Central memory CD8-positive, alpha-beta T cell (primary cell): ENCODE data around the gene RGS19.

Source experiments
- ATAC-seq: fragments of 150-1000 bp; cut with Tn5 transposase; replicated peaks from 2 replicates; pipeline ENCODE4 v1.10.0; 2022; ENCODE audit warnings: mild to moderate bottlenecking, moderate FRiP score, moderate number of reproducible peaks; ENCODE audit not compliant: poor library complexity, severe bottlenecking; ENCODE audit errors: extremely low read depth
- DNase-seq, 2 donors: peaks; one replicate each; pipeline ENCODE4 v3.0.0; 2021; ENCODE audit warnings: low spot score in 2 of 2
- H3K27ac Mint-ChIP-seq: one replicate; pipeline ENCODE4 v1.8.0; 2022; ENCODE audit warnings: low read depth, mild to moderate bottlenecking, moderate library complexity, mixed read lengths
- H3K27me3 Mint-ChIP-seq: one replicate; pipeline ENCODE4 v1.8.0; 2022; ENCODE audit warnings: mixed read lengths
- H3K36me3 Mint-ChIP-seq: one replicate; pipeline ENCODE4 v1.8.0; 2022; ENCODE audit warnings: mild to moderate bottlenecking, moderate library complexity, mixed read lengths; ENCODE audit not compliant: insufficient read depth
- H3K4me1 Mint-ChIP-seq: one replicate; pipeline ENCODE4 v1.8.0; 2022; ENCODE audit warnings: mixed read lengths
- H3K4me3 Mint-ChIP-seq: one replicate; pipeline ENCODE4 v1.8.0; 2022; ENCODE audit warnings: mild to moderate bottlenecking, moderate library complexity, mixed read lengths
- H3K9me3 Mint-ChIP-seq: one replicate; pipeline ENCODE4 v1.8.0; 2022; ENCODE audit warnings: mixed read lengths

The RGS19 gene

DNA sequence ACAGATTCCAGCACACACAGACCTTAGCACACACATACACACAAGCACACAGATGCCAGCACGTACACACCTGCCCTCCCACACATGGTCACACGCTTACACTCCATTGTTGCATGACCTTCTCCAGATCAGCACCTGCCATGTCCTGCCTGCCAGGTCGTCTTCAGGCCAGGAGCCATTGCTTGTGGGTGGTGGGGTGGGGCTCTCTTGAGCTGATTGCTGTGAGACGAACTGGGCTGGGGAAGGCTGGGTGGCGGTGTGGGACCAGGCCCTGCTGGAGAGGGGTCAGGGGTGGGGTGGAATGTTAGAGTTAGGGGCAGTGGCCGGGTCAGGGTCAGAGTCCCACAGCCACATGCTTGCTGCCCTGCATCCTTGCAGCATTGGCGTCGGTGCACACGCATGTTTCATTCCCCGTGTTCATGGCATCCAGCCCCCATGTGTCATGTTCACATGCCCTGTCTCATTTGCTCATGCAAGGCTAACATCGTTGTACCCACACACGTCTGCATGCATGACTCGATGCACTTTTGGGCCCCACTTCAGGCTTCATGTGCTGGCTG, 34.6 kb upstream of the RGS19 start:
- Mint-ChIP-seq H3K27me3 (no peaks in the 10 kb centered on the region), H3K4me3 (no peak overlapping the region), H3K4me1 (no peaks in the 10 kb centered on the region), H3K36me3 (no peaks in the 10 kb centered on the region), H3K27ac (no peak overlapping the region), H3K9me3 (no peaks in the 10 kb centered on the region)
- DNase-seq (peak in 1 of 2 donors; percentile 3), ATAC-seq (no peak)

DNA sequence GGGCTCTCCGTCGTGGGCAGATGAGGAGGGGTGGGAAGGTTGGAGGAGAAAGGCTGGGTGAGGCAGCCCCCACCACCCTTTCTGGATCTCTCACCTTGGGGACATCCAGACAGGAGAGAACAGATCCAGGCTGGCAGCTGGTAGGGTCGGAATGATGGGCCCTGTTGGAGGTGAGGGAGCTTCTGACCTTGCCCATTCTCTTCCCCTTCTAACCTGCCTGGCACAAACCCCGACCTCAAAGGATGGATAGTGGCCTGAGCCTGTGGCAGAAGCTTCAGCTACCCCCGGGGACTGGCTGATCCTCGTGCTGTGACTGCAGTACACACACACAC, 34.1 kb upstream of the RGS19 start:
- H3K27me3 Mint-ChIP-seq: no peaks in the 10 kb centered on the region
- ATAC-seq: no peak
- DNase-seq: peak in 1 of 2 donors; percentile 7

DNA sequence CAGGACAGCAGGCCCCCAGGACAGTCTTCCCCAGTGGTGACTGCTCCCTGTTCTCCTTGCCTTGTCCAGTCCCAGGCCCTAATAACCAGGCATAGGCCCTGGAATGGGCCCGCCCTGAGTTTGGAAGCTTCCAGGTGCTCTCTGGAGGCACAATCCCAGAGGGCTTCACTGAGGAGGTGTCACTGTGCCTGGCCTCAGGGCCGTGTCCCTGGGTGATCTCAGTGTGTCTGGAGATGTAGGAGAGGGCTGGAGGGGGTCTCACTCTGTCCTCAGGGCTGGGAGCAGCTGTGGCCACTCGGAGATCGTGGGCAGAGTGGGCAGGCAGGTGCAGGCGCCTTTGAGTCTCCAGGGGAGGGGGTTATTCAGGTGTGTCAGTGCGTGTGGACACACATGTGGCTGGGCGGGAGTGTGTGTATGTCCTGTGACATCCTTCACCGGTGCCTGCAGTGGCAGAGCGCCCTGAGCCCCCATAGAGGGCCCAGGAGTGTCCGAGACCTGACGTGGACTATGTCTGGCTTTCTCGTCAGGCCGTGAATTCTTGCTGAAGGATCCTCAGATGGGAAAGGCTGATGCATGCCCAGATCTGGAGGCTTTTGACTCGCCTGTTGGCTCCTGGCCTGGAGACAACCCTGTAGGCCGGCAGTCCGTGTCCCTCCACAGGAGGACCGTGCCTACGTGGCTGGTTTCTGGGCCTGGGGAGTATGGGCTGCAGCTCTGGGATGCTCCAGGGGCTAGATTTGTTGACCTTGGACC, 33.5 kb upstream of the RGS19 start:
- Mint-ChIP-seq H3K4me1 (no peaks in the 10 kb centered on the region), H3K36me3 (no peaks in the 10 kb centered on the region), H3K4me3 (no peak overlapping the region), H3K27ac (no peak overlapping the region), H3K27me3 (no peaks in the 10 kb centered on the region), H3K9me3 (no peaks in the 10 kb centered on the region)
- no peak for ATAC-seq
- peak in 1 of 2 donors; percentile 10 for DNase-seq

More for the DNA sequence above, 34.1 kb upstream of the RGS19 start:
- no peak overlapping the region for H3K27ac Mint-ChIP-seq
- H3K4me1 Mint-ChIP-seq: no peaks in the 10 kb centered on the region
- H3K4me3 Mint-ChIP-seq: no peak overlapping the region
- no peaks in the 10 kb centered on the region for H3K36me3 Mint-ChIP-seq
- no peaks in the 10 kb centered on the region for H3K9me3 Mint-ChIP-seq

DNA sequence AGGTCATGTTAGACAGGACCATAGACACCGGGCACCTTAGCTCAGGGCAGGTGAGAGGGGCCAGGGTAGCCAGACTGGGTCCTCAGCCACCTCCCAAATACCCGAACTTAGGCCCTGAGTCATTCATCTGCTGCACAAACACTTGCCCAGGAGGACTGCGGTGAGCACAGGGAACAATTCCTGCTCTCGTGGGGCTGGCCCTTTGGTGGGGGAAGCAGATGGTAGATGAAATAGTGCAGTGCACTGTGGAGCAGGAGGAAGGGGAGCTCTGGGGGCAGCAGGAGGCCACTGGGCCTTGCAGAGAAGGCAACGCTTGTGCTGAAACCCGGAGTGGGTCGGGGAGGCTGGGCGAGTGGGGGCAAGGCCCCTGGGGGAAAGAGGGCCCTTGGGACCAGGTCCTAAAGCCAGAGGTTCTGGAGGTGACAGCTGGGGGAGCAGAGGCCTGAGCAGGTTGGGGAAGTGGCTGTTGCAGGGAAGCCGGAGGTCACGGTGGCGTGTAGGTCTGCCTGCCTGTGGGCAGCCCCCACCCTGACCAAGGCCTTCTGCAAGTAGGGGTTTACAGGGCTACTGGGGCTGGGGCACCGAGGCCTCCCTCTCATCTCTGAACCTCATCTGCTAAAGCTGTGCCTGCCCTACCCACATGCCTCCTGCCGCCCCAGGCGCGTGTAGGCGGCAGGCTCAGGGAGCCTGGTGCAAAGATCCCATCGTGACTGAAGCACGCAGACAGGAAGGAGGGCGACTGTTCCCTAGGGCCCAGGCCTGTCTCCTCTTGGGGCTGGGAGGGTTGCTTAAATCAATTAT, 32.7 kb upstream of the RGS19 start:
- Mint-ChIP-seq H3K4me1 (no peaks in the 10 kb centered on the region), H3K4me3 (no peak overlapping the region), H3K9me3 (no peaks in the 10 kb centered on the region), H3K27me3 (no peaks in the 10 kb centered on the region), H3K27ac (no peak overlapping the region), H3K36me3 (no peaks in the 10 kb centered on the region)
- DNase-seq (peak in 1 of 2 donors; percentile 13), ATAC-seq (no peak)

DNA sequence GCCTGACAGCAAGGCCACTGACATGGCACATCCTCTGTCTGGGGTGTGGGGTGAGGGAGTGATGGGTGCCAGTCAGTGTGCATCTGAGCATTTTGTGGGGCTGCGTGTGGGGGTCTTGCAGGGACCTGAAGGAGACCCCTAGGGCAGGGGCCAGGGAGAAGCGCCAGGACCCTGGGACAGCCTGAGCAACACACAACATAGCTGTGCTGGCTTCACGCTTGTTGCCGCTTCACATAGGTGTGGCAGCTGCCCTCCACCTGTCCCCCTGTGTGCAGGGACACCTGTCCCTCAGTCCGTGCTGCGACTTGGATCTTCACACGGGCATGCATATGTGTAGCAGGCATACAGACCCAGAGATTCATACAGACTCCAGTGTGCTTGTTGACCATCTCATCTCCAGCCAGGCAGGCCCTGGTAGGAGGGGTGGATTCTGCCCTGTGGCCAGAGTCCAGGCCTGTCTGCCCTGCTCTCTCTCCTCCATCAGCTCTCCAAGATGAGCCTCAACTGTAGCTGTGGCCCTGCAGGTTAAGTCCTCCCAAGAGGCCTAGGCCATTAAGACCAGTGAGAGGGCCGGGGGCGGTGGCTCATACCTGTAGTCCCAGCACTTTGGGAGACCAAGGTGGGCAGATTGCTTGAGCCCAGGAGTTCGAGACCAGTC, 31.2 kb upstream of the RGS19 start:
- no peaks in the 10 kb centered on the region for H3K36me3 Mint-ChIP-seq
- H3K27ac Mint-ChIP-seq: no peak overlapping the region
- DNase-seq: peak in 1 of 2 donors; percentile 9
- H3K4me1 Mint-ChIP-seq: peaks cover 6% of the 10 kb centered on the region
- H3K9me3 Mint-ChIP-seq: no peaks in the 10 kb centered on the region
- peaks cover 7% of the 10 kb centered on the region for H3K27me3 Mint-ChIP-seq
- ATAC-seq: no peak
- no peak overlapping the region for H3K4me3 Mint-ChIP-seq

DNA sequence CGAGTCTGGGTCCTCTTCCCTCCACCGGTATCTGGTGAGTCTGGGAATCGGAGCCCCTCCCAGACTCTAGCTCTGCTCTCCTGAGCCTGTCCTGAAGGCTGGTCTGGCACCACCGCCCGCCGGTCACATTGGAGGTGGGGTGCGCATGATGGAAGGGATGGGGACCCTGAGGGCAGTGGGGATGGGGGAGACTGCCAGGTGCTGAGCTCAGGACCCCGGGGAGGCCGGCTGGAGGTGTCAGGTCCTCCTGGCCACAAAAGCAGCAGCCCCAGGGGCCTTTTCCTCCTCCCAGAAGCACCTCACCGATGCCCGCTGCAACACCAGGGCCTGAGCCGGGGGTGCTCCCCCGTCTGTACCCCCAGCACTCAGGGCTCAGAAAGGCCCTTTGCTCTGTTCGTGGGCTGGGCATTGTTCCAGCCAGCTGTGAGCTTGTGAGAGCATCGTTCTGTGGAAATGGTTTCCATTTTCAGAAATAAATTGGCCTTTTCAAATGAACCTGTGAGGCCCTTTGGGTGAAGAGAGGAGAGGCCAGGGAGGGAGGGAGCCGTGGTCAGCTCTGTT, 30.6 kb upstream of the RGS19 start:
- no peak overlapping the region for H3K4me3 Mint-ChIP-seq
- peaks cover 7% of the 10 kb centered on the region for H3K27me3 Mint-ChIP-seq
- H3K9me3 Mint-ChIP-seq: no peaks in the 10 kb centered on the region
- DNase-seq (peak in 1 of 2 donors; percentile 7), ATAC-seq (no peak)
- no peaks in the 10 kb centered on the region for H3K36me3 Mint-ChIP-seq
- no peak overlapping the region for H3K27ac Mint-ChIP-seq
- H3K4me1 Mint-ChIP-seq: peaks cover 6% of the 10 kb centered on the region

DNA sequence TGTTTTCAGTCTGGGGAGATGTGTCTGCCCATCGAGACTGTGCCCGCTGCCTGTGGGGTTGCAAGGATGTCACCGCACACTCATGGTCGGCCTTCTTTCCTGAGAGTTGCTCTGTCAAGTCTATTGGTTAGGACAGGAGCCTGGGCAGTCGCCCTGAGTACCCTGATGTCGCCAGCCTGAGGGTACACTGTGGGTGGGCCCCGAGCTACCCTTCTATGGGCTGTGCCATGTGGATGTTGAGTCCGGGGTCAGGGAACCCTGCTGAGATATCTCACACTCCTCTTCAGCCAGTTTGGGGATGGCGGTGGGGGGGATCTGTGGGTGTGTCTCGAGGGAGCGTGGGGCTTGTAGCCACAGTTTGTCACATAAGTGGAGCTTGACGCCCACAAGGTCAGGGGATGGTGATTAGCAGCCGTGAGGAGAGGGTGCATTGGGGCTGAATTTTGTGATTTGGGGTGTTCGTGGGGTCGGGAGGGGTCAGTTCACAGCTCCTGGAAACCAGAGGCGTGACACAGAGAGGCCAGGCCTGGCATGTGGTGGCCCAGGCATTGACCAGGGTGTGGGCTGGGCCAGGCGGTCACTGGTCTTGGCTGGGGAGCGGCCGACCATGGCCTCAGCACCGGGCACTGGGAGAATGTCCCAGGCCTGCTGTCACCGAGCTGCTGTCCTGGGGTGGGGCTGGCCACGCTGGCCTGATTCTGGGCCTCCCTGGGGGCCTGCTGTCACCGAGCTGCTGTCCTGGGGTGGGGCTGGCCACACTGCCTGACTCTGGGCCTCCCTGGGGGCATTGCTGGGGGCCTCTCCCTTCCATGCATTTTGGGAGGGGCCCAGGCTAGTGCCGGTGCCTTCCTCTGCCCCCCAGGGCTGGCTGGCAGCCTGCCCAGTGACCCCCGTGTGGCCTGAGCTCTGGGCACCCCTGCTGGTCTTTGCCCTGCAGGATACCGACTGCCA, 29.7 kb upstream of the RGS19 start:
- peak in 1 of 2 donors; percentile 11 for DNase-seq
- H3K4me1 Mint-ChIP-seq: peaks cover 6% of the 10 kb centered on the region
- no peak for ATAC-seq
- no peak overlapping the region for H3K4me3 Mint-ChIP-seq
- no peak overlapping the region for H3K27ac Mint-ChIP-seq
- no peaks in the 10 kb centered on the region for H3K36me3 Mint-ChIP-seq
- no peaks in the 10 kb centered on the region for H3K9me3 Mint-ChIP-seq
- H3K27me3 Mint-ChIP-seq: peaks cover 9% of the 10 kb centered on the region

DNA sequence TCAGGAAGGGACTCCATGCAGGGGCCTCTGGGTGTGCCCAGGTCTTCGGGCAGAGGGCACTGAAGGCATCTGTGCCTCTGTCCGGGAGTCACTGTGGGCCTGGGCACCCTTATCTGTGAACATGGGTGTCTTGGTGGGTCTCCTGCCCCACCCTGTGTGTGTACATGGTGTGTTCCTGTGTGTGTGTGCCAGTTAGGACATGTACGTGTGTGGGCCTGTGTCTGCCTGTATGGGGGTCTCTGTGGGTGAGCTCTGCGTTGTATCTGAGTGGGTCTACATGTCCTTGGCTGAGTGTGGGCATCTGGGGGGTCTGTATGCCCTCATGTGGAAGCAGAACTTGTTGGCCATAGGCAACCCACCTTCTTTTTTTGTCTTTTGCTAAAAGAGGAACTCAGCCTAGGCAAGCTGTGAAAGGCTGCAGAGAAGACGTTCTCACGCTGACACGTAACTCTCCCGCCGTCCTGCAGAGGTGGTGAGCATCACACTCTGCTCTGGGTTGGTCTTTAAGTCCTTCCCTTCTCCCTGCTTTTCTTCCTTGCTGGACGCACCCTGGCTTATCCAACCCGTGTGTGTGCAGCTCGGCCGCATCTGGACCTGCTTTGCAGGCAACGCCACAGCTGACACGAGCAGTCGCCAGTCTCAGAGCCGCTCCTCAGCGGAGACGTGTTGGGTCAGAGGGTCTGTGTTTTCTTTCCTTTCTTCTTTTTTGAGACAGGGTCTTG, 28.6 kb upstream of the RGS19 start:
- H3K4me1 Mint-ChIP-seq: peaks cover 6% of the 10 kb centered on the region
- H3K27ac Mint-ChIP-seq: peak overlapping the region; percentile 26
- H3K36me3 Mint-ChIP-seq: no peaks in the 10 kb centered on the region
- DNase-seq (peak in 1 of 2 donors; percentile 2), ATAC-seq (peak; percentile 10)
- H3K27me3 Mint-ChIP-seq: peaks cover 20% of the 10 kb centered on the region
- H3K4me3 Mint-ChIP-seq: no peak overlapping the region
- no peaks in the 10 kb centered on the region for H3K9me3 Mint-ChIP-seq

DNA sequence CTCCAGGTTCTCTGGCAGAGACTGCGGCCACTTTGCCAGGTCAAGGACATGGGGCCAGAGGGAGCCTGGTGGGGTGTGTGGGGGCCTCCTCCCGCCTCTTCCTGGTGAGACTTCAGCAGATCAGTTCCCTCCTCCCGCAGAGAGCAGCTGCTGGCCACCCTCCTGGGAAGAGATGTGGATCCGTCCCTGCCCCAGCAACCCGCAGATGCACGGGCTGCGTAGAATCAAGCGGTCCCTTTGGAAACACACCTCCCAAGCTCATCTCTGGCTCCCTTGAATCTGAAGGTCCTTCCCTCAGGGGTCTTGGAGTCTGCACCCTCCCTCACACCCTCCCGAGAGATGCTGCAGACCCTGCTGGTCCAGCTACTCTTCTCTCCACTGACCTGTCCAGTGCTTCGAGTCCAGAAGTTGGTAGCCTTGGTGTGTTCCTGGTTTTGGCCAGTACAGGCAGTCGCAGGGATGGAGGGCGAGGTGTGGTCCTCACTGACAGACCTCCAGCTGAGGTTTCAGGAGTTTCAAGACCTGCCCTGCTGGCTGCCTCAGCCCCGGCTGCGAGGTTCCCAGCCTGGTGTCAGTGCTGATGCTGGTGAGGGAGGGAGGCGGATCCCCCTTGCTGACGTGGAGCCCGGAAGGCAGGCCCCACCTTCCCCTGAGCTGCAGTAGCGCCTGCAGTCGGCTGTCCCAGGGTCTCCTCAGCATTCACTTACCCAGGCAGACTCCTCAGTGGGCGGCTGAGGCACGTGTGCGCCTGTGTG, 27.8 kb upstream of the RGS19 start, which contains the start of gene NPBWR2:
Gene NPBWR2, minus strand, starts transcription at position 585 of the 755 bp plus-strand sequence. CDS start 734 bp downstream, outside the sequence.
- H3K27ac Mint-ChIP-seq: peak within 1 kb of the TSS; percentile 26
- H3K27me3 Mint-ChIP-seq: peaks cover 24% of the 10 kb centered on the region
- DNase-seq: no peak
- no peaks in the 10 kb centered on the region for H3K9me3 Mint-ChIP-seq
- peaks cover 1% of the 10 kb centered on the region for H3K36me3 Mint-ChIP-seq
- H3K4me3 Mint-ChIP-seq: no peak within 1 kb of the TSS
- H3K4me1 Mint-ChIP-seq: peaks cover 6% of the 10 kb centered on the region
- ATAC-seq: peak; percentile 66

DNA sequence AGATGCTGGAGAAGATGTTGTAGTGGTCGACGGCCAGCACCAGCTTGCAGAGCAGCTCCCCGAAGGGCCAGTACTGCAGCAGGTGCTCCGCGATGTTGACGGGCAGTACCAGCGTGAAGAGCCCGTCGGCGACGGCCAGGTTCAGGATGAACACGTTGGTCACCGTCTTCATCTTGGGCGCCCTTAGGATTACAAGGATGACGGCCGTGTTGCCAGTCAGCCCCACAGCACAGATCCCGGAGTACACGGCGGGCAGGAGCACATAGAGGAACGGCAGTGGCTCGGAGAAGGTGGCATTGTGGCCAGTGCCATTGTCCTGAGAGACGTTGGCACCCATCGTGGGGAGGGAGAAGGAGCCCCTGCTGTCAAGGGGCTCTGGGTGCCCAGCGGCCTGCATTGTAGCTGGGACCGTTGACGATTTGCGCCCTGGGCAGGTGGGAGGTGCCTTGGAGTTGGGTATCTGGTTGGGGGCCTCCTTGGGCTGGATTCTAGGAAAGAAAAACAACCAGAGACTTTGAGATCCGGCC, 27.2 kb upstream of the RGS19 start:
- Mint-ChIP-seq H3K9me3 (no peaks in the 10 kb centered on the region), H3K4me3 (no peak overlapping the region)
- no peak for ATAC-seq

More for the DNA sequence above, 27.2 kb upstream of the RGS19 start:
- H3K27ac Mint-ChIP-seq: no peak overlapping the region
- H3K36me3 Mint-ChIP-seq: peaks cover 1% of the 10 kb centered on the region
- peaks cover 27% of the 10 kb centered on the region for H3K27me3 Mint-ChIP-seq
- DNase-seq: no peak
- H3K4me1 Mint-ChIP-seq: peaks cover 6% of the 10 kb centered on the region
